ENCODE results near the gene GFRA1.

GFRA1 gene

DNA sequence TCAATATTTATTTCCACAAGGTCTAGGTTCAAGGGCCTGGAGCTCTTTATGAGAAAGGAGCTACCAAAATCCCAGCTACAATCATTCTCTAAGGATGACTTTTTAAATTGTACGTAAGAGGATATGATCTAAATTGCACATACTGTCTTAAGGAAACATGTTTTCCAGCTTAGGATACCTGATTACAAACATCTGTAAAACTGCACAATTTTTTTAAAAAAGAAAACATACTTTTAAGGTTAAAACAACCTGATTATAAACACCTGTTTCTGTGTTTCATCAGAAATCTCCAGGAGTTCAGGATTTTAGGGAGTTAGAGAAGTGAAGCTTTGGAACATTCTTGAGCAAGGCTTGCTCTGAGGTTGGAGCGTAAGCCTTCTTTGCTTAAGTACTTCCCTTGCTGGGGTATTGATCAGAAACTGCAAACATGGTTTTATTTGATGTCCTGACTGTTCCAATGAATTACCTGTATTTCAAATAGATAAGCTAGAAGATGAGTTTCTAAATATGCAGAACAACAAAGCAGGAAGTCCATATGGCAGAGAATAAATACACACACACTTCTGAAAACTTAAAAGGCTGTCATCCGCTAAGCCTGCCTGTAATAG is 248.6 kb downstream of the GFRA1 start:
- no peak for DNase-seq

DNA sequence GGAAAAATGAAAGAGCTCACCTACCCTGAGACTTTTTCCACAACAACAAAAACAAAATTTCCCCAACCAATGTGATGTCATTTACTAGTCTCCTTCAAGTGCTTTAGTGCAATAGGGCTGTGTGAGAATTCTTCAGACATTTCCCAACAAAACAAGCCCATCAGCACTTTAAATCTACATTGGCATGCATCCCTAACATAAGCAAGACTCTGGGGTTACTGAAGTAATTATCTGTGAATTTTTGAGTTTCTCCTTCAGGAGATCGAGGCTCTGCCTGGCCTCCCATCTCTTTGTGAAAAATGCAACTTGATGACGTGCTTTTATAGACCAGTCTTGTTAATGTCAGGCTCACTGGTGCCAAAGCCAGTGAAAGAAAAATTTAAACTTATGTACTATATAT is 255.6 kb downstream of the GFRA1 start:
- DNase-seq = no peak

DNA sequence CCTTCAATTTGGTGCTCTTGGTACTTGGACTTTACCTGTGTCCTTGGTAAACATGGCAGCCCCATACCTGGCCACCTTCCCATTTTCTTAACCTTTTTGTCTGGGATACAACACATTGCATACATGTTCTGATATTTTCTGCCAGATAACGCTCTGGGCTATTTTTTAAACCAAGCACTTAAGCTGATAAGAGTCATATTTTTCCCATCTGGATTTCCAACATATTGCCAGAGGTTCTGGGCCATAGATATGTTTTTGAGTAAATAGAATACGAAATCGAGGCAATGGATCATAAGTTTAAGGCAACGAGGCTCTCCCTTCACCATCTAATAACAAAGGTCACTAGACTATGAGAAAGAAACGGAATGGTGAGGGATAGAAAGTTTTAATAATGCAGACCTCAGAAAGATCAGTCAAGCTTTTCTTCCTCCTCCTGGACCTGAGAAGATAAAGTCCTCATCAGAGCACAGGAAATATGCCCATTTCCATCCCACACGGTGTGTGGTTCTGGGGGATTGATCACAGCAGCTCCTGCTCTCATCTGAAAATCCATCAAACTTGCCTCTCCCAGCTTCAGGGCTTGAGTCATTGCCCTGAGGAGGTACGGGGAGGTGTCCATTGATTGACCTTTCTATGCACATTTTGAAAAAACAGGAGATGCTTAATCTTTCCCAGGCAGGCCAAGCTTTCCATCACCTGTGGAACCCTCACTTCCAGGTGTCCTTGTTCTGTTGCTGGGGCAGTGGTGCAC is 257.2 kb downstream of the GFRA1 start:
- DNase-seq = no peak

DNA sequence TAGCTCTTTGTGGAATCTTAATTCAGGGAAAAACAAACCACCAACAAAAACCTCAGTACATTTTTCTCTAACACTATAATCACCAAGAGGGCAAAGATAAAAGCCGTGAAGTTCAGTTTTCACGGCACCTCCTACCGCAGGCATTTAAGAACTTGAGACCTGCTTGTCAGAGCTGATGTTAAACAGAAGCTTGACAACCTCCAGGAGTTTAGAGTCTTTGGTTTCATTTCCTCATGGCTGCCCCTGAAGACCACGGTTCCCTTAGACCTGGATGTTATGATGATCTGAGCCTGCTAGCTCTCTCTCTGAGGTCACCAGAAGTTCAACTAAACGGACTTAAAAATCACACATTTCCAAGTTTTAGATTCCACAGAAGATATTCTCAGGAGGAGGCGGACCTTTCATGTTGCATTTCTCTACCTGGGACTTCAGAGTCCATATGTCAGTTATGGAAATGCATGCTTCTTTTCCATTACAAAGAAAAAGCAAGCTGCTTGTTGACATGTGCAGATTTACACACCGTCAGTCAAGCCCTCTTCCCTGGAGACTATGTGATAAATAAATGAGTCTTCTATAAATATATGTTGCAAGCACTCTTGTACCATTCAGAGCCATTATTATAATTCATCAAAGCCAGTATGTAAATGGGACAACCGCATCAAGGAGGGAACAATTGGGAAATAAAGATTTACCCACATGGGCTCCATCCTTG is 258.0 kb downstream of the GFRA1 start:
- DNase-seq = no peak

DNA sequence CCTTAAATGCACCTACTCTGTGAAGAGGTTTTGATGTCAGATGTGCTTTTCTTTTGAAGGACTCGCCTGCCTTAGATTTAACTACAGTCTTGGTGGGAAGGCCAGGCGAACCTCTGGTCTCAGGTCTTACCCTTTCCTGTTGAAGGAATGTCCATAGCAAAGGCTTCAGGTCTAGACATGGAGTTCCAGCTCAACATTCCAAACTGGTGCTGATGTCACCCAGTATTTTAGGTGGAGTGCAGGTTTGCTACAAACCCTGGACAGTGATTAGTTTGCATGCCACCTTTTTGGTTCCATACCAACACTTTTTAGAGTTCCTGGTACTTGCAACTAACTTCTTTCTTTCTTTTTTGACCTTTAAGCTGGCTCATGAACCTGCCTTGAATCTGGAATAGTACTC is 258.7 kb downstream of the GFRA1 start:
- no peak for DNase-seq

DNA sequence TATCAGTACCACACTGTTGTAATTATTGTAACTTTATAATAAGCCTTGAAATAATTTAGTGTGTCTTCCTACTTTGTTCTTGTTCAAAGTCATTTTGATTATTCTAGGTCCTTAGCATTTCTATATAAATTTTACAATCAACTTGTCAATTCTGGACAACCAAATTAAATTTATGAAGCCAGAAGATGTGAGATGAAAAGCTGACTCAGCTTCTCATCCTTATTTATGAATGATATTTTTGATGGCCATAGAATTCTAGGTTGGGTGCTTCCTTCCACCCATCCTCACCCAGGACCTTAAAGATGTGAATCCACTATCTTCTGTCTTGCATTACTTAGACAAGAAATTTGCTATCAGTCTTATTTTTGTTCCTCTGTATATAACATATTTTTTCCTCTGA is 261.1 kb downstream of the GFRA1 start:
- no peak for DNase-seq

DNA sequence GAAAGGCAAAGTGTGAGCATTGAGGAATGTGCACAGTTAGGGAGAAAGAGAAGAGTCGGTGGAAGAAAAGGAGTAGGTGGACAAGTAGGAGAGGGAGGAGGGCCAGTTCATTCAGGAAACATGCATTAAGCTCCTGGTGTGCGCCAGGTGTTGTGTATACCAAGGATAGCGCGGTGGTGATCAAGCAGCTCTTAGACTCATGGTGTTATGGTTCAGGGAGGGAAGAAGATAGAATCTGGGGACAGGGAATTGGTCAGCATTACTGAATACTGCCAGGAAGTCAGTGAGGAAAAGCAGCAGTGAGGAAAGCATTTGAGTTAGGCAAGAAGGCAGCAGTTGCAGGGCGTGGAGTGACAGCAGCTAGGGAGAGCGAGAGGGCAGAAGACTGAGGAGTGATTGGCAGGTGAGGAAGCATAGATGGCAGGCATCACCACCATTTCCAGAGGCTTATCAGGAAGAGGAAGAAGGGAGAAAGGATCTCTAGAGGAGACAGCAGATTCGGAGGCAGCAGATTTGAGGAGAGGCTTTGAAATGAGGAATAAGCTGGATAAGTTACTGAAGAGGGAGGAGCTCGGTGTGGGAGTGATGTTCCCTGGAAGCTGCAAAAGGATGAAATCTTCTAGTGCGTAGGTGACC is 265.6 kb downstream of the GFRA1 start:
- DNase-seq = no peak
